Measurements from ENCODE around the gene TTC28. TPM values are rescaled to one million over a fixed set of nuclear protein-coding genes. Genes with fewer than 3 reads are reported as not detected.

The TTC28 gene
- total RNA-seq, 1 donor from 2014 or later, result 19.1 TPM

DNA sequence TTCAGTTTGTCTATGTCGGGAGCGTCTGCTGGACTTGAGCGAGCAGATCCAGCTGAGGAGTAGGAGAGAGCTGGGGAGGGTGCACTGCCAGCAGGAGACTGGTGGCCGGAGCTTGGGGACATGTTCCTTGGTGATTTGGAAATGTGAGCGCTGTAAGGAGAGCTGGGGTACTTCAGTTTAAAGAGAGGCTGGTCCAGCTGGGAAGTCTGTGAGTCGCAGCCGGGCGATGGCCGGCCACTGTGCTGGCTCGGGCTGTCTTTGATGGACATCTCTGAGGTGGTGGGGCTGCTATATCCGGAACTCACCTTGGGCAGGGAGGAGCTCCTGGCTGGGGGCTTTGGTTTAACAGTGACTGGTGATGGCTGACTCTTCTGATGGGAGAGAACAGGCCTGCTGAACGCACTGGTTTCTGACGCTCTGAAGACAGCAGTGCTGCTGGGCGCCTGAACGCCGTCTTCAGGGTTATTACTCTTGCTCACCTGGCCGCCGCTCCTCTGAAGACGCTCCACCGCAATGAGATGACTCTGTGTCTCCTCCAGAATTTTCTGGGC is 696.9 kb downstream of the TTC28 start:
- intact Hi-C loops (cut with DNase I), result no loop called here
- DNase-seq (ENCODE audit: low spot score), result no peak

DNA sequence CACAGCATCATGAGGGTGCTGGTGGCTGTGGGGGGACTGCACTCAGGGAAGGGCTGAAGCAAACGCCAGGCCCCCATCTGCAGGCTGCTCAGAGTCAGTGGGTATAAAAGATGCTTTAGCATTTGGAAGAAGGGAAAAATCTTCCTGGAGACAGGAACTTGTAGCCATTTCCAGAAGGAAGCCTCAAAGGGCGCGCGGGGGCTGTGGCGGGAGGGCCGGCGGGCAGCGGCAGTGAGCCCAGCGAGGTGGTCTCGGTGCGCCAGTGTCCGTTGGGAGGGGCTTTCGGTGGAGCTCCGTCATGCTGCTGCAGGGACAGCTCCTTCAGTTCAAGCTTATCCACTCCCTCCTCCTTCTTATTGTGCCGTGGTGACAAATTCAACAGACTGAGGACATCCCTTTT is 697.5 kb downstream of the TTC28 start:
- intact Hi-C loops (cut with DNase I), result no loop called here
- DNase-seq (ENCODE audit: low spot score), result no peak

GRCh38 chr22:27980424-27981148 is 699.1 kb downstream of the TTC28 start:
- no peak for DNase-seq (ENCODE audit: low spot score)
- intact Hi-C loops (cut with DNase I), result no loop called here

DNA sequence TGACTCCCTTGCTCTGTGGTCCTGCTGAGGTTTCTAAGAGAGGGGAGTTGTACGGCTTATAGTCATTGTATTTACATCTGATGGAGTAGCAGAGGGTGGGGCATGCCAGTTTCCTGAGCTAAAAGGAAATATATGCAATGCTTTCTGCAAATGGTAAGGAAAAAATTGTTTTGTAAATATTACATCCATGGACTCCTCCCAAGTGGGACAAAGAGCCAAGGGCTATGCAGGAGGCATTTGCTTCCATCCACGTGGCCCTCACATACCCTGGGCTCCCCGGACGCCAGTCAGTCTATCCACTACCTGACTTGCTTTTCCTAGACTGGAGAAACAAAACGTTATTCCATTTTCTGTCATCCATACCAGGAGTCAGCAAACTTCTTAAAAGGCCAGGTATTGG is 700.8 kb downstream of the TTC28 start:
- intact Hi-C loops (cut with DNase I), result no loop called here

DNA sequence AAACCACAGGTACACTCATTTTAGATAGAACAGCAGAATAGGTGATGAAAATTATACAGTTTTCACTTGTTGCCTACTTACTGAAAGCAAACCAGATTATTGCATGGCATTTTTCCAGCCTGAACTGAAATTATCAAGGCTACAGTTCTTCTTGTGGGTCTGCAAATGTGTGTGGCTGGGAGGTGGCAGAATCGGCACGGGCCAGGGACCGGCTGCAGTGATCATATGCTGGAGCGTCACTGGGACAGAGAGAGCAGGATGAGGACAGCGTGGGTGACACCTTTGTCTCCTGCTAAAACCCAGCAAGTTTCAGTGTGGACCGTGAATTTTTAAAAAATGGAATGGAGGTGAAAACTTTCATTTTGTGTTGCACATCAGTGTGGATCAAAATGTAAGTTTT is 701.3 kb downstream of the TTC28 start:
- intact Hi-C loops (cut with DNase I), result no loop called here
- no peak for DNase-seq (ENCODE audit: low spot score)

More for the DNA sequence above, 700.8 kb downstream of the TTC28 start:
- no peak for DNase-seq (ENCODE audit: low spot score)

DNA sequence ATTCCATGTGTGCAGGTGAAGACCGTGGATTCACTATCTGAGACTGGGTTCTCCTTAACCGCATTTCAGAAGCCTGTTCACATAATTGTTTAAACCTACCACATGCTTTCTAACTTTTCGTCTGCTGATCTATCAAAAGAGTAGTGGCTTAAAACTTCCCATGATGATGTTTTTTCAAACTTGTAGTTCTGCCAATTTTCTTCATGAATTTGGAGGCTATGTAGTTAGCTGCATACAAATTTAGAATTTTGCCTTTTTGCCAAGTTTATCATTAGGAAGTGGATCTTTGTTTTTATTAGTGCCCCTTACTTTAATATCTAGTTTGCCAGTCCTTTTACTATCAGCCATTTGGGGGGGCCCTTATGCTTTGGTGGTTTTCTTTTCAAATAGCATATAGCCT is 703.1 kb downstream of the TTC28 start:
- DNase-seq (ENCODE audit: low spot score), result no peak
- intact Hi-C loops (cut with DNase I), result no loop called here

- DNase-seq (ENCODE audit: low spot score), result no peak
- intact Hi-C loops (cut with DNase I), result no loop called here
Observed at GRCh38 chr22:27975381-27976013, 704.1 kb downstream of the TTC28 start.

DNA sequence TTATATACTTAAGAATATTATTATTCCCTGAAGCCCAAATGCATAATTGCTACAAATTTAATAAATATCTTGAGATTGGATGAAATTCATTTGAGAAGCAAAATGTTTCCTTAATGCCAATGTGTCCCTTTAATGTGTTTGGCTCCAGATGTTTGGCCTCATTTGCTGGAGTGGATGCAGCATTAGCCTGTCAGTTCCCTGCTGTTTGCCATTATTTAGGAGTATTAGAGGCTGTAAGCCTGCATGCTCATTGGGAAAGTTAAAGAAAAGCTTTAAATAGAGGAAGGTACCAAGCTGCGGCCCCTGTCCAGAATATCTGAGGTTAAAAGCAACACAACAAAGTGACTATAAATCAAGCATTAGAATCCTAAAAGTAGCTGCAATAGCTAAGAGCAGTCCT is 705.8 kb downstream of the TTC28 start:
- DNase-seq (ENCODE audit: low spot score), result no peak
- intact Hi-C loops (cut with DNase I), result no loop called here

DNA sequence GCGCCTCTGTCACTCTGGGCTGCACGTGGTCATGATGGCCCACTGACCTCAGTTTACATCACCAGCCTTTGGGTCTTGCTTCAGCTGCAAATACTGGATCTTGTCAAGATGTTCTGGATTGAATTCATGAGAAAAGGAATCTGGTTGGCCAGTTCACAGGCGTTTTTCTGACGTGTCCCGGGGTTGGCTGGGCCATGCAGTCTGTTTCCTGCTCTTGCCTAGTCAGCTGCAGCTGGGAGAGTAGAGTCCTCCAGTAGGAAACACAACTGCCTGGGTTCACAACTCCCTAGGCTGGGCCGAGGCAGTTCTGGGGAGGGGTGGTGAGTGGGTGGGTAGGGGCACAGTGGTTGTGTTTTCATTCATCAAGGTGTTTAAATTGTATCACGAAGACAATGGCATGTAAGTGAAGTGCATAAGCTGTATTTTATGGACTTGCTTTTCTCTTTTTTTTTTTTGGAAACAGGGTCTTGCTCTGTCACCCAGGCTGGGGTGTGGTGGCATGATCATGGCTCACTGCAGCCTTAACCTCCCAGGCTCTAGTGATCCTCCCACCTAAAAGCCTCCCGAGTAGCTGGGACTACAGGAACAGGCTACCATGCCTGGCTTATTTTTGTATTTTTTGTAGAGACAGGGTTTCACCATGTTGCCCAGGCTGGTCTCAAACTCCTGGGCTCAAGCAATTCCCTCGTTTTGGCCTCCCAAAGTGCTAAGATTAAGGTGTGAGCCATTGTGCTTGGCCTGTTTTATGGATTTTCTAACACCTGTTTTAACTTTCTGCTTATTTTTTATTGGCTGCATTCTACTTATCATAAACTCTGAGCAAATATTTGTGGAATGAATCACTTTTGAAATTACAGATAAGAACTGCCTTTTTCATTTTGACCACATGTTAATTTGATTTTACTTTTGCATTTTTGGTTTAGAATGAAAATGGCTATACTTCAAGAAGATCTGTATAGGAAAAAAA is 706.6 kb downstream of the TTC28 start:
- no peak for DNase-seq (ENCODE audit: low spot score)
- intact Hi-C loops (cut with DNase I), result no loop called here

GRCh38 chr22:27971926-27972325 is 707.7 kb downstream of the TTC28 start:
- intact Hi-C loops (cut with DNase I), result no loop called here

DNA sequence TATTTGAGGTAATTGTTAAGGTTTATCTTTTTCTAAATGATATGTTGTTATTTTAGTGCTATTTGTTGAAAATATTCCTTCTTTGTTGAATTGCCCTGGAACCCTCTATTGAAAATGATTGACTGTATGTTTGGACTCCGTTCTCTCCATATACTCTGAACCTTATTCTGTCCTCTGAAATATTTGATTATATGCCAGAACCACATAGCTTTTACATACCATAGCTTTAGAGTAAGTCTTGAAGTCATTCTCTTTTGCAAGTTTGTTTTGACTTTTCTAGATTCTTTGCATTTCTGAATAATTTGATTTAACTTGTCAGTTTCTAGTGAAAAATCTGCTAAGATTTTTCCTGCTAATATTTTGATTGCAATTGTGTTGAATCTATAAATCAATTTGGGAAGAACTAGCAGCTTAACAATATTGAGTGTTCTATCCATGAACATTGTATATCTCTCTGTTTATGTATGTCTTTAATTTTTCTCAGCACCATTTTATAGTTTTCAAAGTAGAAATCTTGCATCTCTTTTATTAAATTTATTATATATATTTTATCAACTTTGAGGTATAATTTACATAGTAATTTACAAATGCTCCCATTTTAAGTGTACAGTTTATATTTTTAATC is 708.9 kb downstream of the TTC28 start:
- intact Hi-C loops (cut with DNase I), result no loop called here

More at GRCh38 chr22:27971926-27972325, 707.7 kb downstream of the TTC28 start:
- no peak for DNase-seq (ENCODE audit: low spot score)

GRCh38 chr22:27966168-27967064 is 713.2 kb downstream of the TTC28 start:
- DNase-seq (ENCODE audit: low spot score), result no peak
- intact Hi-C loops (cut with DNase I), result no loop called here

More for the DNA sequence above, 708.9 kb downstream of the TTC28 start:
- DNase-seq (ENCODE audit: low spot score), result no peak

GRCh38 chr22:27962268-27963044 is 717.2 kb downstream of the TTC28 start:
- DNase-seq (ENCODE audit: low spot score), result no peak
- intact Hi-C loops (cut with DNase I), result no loop called here

GRCh38 chr22:27961680-27962079 is 718.0 kb downstream of the TTC28 start:
- intact Hi-C loops (cut with DNase I), result no loop called here

DNA sequence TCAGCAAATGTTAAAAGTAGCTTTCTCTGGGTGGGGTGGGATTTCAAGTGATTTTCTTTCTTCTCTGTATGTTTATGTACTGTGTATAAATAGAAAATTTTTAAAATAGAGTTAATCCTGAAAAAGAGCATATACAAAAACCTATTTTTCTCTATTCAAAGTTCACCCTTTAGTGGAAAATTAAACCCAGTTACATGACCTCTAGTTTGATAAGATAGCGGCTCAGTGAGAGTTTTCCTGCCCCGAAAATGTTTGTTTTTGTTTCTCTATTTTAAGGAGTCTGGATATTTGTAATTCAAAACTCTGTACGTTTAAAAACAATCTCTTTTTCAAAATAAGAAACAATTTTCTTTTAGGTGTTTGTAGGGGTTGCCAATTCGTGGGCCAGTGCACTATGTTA is 718.5 kb downstream of the TTC28 start:
- DNase-seq (ENCODE audit: low spot score), result no peak
- intact Hi-C loops (cut with DNase I), result no loop called here

More at GRCh38 chr22:27961680-27962079, 718.0 kb downstream of the TTC28 start:
- no peak for DNase-seq (ENCODE audit: low spot score)

DNA sequence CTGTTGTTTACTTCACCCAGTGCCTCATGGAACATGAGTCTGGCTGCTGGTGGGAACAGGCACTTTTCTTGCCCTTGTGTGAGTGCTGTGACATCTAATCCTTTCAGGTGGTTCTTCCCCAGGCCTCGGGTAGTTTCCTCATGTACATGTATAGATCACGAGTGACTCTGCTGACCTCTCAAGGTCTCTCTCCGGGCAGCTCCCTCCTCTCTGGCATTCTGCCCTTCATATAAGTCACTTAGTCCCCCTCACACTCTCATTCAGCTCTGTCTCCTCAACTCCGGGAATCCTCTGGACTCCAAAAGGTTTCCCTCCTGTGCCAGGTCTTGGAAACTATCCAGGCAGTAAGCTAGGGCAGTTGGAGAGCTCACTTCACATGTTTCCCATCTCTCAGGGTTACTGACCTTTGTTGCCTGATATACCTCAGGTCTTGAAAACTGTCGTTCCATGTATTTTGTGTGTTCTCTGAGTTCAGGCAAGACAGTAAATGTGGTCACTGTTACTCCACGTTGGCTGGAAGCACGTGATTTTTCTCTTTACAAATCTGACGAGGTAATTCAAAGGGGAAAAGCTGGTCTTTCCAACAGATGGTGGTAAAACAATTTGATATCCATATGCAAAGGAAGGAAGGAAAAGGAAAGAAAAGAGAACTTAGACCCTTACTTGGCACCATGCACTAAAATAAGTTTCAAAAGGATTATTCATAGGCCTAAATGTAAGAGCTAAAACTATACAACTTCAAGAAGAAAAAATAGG is 720.1 kb downstream of the TTC28 start:
- intact Hi-C loops (cut with DNase I), result no loop called here
- no peak for DNase-seq (ENCODE audit: low spot score)

DNA sequence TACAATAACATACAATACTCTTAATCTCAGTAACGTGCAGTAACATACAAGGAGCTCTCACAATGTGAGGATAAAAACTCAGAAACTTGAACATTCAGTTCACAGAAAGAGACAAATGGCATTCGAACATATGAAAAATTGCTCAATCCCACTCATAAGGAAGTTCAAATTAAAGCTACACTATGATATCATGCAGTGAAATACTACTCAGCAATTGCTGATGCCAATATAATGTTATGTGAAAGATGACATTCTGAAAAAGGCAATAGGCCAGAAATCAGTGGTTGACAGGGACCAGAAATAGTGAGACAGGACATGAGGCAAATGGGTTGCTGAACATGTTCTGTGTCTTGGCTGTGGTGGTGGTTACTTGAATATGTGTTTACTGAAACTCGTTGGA is 726.9 kb downstream of the TTC28 start:
- no peak for DNase-seq (ENCODE audit: low spot score)
- intact Hi-C loops (cut with DNase I), result no loop called here

Data from cardiac septum (tissue), 1 donor.